Measurements from ENCODE around the gene ATAD1.

GRCh38 chr10:87817609-87818504, at the start of gene ATAD1:
- TF ChIP-seq, protein P1, sequence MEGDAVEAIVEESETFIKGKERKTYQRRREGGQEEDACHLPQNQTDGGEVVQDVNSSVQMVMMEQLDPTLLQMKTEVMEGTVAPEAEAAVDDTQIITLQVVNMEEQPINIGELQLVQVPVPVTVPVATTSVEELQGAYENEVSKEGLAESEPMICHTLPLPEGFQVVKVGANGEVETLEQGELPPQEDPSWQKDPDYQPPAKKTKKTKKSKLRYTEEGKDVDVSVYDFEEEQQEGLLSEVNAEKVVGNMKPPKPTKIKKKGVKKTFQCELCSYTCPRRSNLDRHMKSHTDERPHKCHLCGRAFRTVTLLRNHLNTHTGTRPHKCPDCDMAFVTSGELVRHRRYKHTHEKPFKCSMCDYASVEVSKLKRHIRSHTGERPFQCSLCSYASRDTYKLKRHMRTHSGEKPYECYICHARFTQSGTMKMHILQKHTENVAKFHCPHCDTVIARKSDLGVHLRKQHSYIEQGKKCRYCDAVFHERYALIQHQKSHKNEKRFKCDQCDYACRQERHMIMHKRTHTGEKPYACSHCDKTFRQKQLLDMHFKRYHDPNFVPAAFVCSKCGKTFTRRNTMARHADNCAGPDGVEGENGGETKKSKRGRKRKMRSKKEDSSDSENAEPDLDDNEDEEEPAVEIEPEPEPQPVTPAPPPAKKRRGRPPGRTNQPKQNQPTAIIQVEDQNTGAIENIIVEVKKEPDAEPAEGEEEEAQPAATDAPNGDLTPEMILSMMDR (IDR thresholded peaks at IDR 0.05), result peak in 1 of 3 experiments; percentile 22
- TF ChIP-seq POLR2A (IDR thresholded peaks at IDR 0.05), result no peak

Measured in testis (tissue), 2 donors.